ENCODE data around the gene KLHL7.
A peak's percentile ranks its signal among the peaks of the same experiment; 100 is the strongest.

The KLHL7 gene

DNA sequence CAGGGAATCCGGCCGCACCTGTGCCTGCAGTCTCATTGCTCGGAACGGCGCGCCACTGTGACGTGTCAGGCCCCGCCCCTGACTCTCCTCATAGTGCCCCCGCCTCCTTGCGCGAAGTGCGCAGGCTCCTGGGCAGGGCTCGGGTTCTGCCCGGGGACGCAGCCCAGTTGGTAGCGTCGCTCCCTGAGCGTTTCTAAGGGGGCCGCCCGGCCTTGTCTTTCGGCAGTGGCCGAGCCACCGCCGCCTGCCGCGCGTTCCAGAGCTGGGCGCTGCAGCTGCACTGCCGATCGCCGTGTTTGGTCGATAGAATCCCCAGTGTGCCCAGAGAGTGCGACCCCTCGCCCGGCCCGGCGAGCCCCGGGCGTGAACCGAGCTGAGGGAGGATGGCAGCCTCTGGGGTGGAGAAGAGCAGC lies at the start of gene KLHL7:
TSS of gene KLHL7 (plus strand) at position 142 of the 413 bp plus-strand sequence. CDS start at position 384, 242 bp downstream.
- DNase-seq: peak; percentile 99

DNA sequence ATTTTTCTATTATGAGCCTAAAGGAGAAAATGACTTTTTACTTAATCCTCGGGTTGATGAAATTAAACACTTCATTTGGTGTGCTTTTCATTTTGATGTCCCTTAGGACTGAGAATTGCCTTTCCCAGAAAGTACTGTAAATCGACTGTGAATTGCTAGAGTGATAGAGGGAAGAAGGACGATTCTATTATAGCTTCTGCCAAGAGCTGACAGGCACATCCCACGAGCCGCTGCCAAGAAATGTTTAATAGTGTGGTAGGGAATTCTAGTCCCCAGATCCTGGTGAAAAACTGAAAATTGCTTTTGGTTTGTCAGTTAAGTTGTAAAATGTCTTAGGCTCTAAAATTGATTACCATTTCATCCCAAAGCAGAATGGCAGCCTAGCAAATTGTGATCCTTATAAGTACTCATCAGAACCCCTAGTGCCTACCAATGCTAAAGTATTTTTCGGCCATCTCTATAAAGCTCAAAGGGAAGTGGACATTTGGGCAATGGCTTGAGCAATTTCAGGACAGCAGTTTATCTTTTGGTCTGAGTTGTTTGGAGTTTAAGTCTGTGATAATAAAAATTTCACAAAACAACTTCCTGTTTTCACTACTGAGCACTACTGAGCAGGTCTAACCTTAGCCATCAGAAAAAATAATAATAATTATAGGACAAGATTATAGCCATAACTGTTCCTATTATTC lies 47.0 kb upstream of the KLHL7 start:
- no peak for DNase-seq

DNA sequence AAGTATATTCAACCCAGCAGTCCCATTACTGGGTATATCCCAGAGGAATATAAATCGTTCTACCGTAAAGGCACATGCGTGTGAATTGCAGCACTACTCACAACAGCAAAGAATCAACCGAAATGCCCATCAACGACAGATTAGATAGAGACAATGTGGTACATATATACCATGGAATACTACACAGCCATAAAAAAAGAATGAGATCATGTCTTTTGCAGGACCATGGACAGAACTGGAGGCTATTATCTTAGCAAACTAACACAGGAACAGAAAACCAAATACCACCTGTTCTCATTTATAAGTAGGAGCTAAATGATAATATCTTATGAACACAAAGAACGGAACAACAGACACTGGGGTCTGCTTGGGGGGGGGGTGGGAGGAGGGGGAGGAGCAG lies 44.3 kb upstream of the KLHL7 start:
- DNase-seq: no peak

DNA sequence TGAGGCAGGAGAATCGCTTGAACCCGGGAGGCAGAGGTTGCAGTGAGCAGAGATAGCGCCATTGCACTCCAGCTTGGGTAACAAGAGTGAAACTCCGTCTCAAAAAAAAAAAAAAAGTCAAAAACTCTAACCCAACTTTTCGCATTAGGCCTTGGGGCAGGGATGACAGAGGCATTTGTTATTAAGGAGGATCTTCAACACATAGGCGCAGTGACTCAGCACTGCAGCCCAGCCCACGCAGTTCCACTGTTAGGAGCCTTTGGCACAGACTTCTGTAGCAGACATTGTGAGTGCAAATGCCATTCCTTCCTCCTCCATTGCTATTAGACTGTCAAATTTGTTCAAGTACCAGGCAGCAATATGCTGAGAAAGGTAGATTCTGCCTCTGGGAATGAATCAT lies 43.1 kb upstream of the KLHL7 start:
- no peak for DNase-seq

- DNase-seq: no peak
These were observed 39.6 kb upstream of the KLHL7 start for GRCh38 chr7:23065974-23066373.

- DNase-seq: no peak
These were observed 38.3 kb upstream of the KLHL7 start for GRCh38 chr7:23067271-23067670.

DNA sequence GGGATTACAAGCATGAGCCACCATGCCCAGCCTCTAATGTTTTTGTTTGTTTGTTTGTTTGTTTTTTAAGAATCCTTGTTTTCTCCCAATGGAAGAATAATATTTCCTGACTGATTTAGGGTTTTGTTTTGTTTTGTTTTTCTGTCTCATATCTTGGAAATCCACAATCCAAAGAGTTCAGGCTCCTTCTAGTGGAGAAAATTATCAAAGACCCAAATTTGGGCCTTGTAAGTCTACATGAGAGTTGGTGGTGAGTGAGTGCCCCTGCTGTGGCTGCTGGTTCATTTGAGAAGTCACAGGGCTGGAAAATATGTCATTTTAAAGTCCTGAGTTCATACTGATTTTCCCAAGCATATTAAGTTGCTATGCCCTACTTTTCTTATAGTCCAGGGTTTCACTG lies 33.5 kb upstream of the KLHL7 start:
- no peak for DNase-seq

DNA sequence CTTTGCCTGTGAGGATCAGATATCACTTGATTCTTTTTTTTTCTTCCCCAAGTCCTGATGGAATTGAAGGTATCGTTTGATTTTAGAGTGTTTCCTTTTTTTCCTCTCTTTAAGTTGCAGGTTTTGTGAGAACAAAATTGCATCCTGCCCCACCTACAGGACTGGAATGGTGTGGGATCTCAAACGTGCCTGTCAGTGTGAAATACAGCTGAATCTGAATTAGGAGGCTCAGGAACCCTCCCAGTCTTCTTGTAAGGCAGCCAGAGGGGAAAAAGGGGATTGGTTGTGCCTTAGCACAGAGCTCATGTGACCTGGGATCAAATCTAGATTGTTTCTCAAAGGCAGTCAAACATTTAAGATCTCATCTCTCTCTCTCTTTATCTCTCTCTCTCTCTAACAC lies 32.7 kb upstream of the KLHL7 start:
- no peak for DNase-seq

GRCh38 chr7:23074443-23075261 lies 30.9 kb upstream of the KLHL7 start:
- DNase-seq: no peak

GRCh38 chr7:23075571-23075970 lies 30.0 kb upstream of the KLHL7 start:
- no peak for DNase-seq

GRCh38 chr7:23076772-23077171 lies 28.8 kb upstream of the KLHL7 start:
- no peak for DNase-seq

GRCh38 chr7:23093111-23093510 lies 12.5 kb upstream of the KLHL7 start:
- no peak for DNase-seq

GRCh38 chr7:23093546-23093945 lies 12.0 kb upstream of the KLHL7 start:
- no peak for DNase-seq

- DNase-seq: no peak
These were observed 8.9 kb upstream of the KLHL7 start for GRCh38 chr7:23096518-23097290.

GRCh38 chr7:23098029-23098428 lies 7.6 kb upstream of the KLHL7 start:
- no peak for DNase-seq

DNA sequence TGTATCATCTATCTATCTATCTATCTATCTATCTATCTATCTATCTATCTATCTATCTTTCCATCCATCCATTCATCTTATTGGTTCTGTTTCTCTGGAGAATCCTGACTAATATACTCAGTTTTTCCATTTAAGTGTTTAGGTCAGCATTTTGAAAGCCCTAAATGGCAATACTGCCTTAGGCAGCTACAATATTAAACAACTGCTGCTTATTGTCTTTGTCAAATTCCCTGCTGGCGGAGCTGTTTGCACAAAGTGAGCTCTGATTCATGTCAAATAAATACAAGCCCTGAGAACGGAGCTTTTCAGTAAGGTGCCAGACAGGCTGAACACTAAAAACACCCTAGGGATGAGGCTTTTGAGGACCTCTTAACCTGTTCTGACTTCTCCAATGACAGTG lies 7.1 kb upstream of the KLHL7 start:
- no peak for DNase-seq

- no peak for DNase-seq
These were observed 4.9 kb upstream of the KLHL7 start for GRCh38 chr7:23100697-23101096.

DNA sequence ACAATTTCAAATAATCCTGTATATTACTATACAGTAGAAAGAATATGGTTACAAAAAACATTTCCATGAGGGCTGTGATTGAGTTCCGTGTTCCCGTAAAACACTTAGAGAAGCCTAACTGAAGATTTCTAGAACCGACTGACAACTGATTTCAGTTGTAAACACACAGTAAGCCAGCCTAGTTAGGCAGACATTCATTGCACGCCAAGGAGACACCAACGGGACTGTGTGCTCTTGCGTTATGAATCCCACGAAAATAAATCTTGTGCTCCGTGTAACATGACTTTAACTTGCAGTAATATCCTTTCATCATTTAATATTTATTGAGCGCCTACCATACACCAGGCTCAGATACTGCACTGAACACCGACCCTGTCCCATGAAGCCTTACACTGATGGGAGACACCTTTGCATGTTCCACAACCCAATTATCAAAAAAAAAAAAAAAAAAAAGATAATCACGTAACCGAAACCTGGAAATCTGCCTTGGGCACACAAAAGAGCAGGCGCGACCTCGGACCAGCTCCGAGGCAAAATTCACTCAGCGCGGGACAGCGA lies 420 bp upstream of the KLHL7 start:
- no peak for DNase-seq

DNA sequence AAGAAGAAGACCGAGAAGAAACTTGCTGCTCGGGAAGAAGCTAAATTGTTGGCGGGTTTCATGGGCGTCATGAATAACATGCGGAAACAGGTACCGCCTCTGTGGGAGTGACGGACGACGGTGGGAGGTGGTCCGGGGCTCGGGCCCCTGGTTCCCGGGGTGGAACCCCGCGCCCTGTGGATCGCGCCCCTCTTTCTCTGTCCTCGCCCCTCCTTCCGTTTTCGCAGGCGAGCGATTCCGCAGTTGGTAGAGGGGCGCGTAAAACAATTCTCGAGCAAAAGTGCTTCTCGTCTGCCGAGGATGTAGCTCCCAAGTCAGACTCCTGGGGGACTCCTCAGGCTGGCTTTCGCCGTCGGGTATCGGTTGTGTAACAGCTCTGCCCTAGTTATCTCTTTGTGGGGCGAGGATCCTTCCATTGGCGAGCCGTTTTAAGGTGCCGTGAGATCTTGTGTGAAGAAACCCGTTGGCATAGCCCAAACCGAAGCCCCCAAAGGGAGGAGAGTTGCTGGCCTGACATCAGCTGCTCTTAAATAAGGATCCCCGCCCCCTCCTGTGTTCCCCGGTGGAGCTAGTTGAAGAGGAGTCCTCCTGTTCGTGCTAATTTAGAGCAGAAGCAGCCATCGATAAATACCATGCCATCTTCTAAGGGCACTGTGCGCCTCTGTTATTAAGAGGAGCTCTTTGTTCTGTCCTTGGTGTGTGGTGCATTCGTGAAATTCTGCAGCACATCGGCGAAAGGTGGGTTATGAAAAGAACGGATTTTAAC lies 655 bp downstream of the KLHL7 start:
- DNase-seq: peak; percentile 56

- DNase-seq: no peak
These were observed 1.5 kb downstream of the KLHL7 start for GRCh38 chr7:23106823-23107663.

DNA sequence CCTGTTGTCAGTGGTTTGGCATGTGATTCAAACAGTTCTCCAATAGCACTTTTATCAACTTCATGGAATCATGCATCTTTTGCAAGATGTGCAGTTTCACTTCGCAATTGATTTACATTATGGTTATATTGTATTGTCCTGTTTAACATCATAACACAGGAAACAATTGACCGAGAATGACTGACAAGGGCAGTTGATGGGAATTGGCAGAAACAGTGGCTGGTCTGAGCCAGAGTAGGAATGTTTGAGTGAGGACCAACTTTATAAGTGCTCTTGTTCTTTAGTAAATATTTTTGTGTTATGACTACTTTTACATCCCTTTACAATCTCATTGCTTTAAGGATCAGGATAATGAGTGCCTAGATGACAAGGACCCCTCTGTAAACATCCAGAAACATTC lies 2.2 kb downstream of the KLHL7 start:
- no peak for DNase-seq

GRCh38 chr7:23108995-23109394 lies 3.4 kb downstream of the KLHL7 start:
- DNase-seq: no peak
